KMS-11 (cell line): ENCODE data around the gene C13orf46.

ENCODE experiments used
- H2AFZ ChIP-seq: fragments of 200-600 bp; sonication (generic); 2 replicates; pipeline ENCODE4 v1.6.1; 2016; ENCODE audit warnings: antibody characterized with exemption, mixed run types, low read depth
- H3K27ac ChIP-seq: fragments of 200-600 bp; sonication (generic); 2 replicates; pipeline ENCODE4 v1.6.1; 2016; ENCODE audit warnings: mild to moderate bottlenecking, mixed run types
- H3K27me3 ChIP-seq: fragments of 200-600 bp; sonication (generic); 2 replicates; pipeline ENCODE4 v1.6.1; 2017; ENCODE audit warnings: mild to moderate bottlenecking, low read depth, mixed run types, moderate library complexity; ENCODE audit not compliant: insufficient read depth
- H3K36me3 ChIP-seq: fragments of 200-600 bp; sonication (generic); 2 replicates; pipeline ENCODE4 v1.6.1; 2017; ENCODE audit warnings: mild to moderate bottlenecking, mixed run types; ENCODE audit not compliant: insufficient read depth
- H3K4me1 ChIP-seq: fragments of 200-600 bp; sonication (generic); 2 replicates; pipeline ENCODE4 v1.6.1; 2016; ENCODE audit warnings: mild to moderate bottlenecking, low read depth, mixed run types; ENCODE audit not compliant: poor library complexity, severe bottlenecking
- H3K4me2 ChIP-seq: fragments of 200-600 bp; sonication (generic); 2 replicates; pipeline ENCODE4 v1.7.0; 2016; ENCODE audit warnings: mild to moderate bottlenecking, mixed run types
- H3K4me3 ChIP-seq: fragments of 200-600 bp; sonication (generic); IDR thresholded peaks from 2 replicates; pipeline ENCODE4 v1.6.1; 2017; ENCODE audit warnings: low read depth, low read length, mixed read lengths; ENCODE audit not compliant: insufficient read depth
- H3K79me2 ChIP-seq: fragments of 200-600 bp; sonication (generic); 2 replicates; pipeline ENCODE4 v1.6.1; 2016; ENCODE audit warnings: low read depth, mixed run types; ENCODE audit not compliant: insufficient read depth
- H3K9ac ChIP-seq: fragments of 200-600 bp; sonication (generic); 2 replicates; pipeline ENCODE4 v1.6.1; 2016; ENCODE audit warnings: mild to moderate bottlenecking, mixed run types
- H4K20me1 ChIP-seq: fragments of 200-600 bp; sonication (generic); 2 replicates; pipeline ENCODE4 v1.6.1; 2016; ENCODE audit warnings: mild to moderate bottlenecking, mixed run types; ENCODE audit not compliant: insufficient read depth
- CTCF ChIP-seq: fragments of 200-600 bp; sonication (generic); conservative IDR thresholded peaks from 2 replicates; pipeline ENCODE4 v1.6.1; 2017; ENCODE audit warnings: low read depth, mild to moderate bottlenecking, antibody characterized with exemption, low read length, moderate library complexity, mixed read lengths

The C13orf46 gene

GRCh38 chr13:113947311-113948033 is 26.4 kb downstream of the C13orf46 start:
- Histone ChIP-seq H3K27ac (no peak overlapping the region), H3K9ac (no peak overlapping the region), H3K79me2 (no peaks in the 10 kb centered on the region), H3K27me3 (no peaks in the 10 kb centered on the region; the same call in 1 of the 2 replicates), H3K36me3 (no peaks in the 10 kb centered on the region), H2AFZ (no peak overlapping the region), H3K4me3 (no peak overlapping the region), H4K20me1 (no peaks in the 10 kb centered on the region), H3K4me2 (no peak overlapping the region), H3K4me1 (no peaks in the 10 kb centered on the region)
- TF ChIP-seq CTCF = no peak

- Histone ChIP-seq H3K27me3 (no peaks in the 10 kb centered on the region; the same call in 1 of the 2 replicates), H4K20me1 (no peaks in the 10 kb centered on the region), H3K4me2 (no peak overlapping the region), H3K79me2 (no peaks in the 10 kb centered on the region), H3K36me3 (no peaks in the 10 kb centered on the region), H3K27ac (no peak overlapping the region), H3K4me3 (no peak overlapping the region), H2AFZ (no peak overlapping the region), H3K4me1 (no peaks in the 10 kb centered on the region), H3K9ac (no peak overlapping the region)
- no peak for TF ChIP-seq CTCF
Measured at GRCh38 chr13:113946409-113947181, 27.3 kb downstream of the C13orf46 start.

- no peak overlapping the region for H3K4me3 ChIP-seq
- no peaks in the 10 kb centered on the region for H4K20me1 ChIP-seq
- no peak overlapping the region for H3K4me2 ChIP-seq
- no peaks in the 10 kb centered on the region for H3K36me3 ChIP-seq
- no peak overlapping the region for H2AFZ ChIP-seq
- H3K79me2 ChIP-seq = no peaks in the 10 kb centered on the region
- no peak for TF ChIP-seq CTCF
- H3K4me1 ChIP-seq = no peaks in the 10 kb centered on the region
- H3K9ac ChIP-seq = no peak overlapping the region
- no peak overlapping the region for H3K27ac ChIP-seq
- no peaks in the 10 kb centered on the region; the same call in 1 of the 2 replicates for H3K27me3 ChIP-seq
Measured at GRCh38 chr13:113945857-113946408, 27.9 kb downstream of the C13orf46 start.

GRCh38 chr13:113943821-113944565 is 29.9 kb downstream of the C13orf46 start:
- Histone ChIP-seq H3K79me2 (no peaks in the 10 kb centered on the region), H3K4me2 (no peak overlapping the region), H3K36me3 (no peaks in the 10 kb centered on the region), H3K27me3 (peaks cover 2% of the 10 kb centered on the region; the same call in 1 of the 2 replicates), H3K4me3 (no peak overlapping the region), H3K4me1 (no peaks in the 10 kb centered on the region), H3K27ac (no peak overlapping the region), H3K9ac (no peak overlapping the region), H4K20me1 (no peaks in the 10 kb centered on the region), H2AFZ (no peak overlapping the region)
- TF ChIP-seq CTCF = no peak
